Measurements from ENCODE around the gene MRPS35.

DNA sequence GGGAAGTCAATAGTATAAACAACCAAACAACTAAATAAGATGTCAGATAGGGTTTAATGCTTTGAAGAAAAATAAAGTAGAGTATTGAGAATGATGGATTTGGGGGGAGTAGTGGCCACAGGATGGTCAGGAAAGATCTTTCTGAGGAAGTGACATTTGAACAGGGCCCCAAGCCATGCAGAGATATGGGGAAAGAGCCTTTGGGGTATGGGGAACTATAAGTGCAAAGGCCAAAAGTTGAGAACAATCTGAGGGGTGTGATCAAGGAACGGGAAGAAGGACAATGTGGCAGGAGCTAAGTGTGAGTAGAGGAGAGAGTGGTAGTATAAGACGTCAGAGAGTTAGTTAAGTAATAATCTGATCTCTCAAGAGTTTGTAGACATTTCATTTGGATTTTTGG is 1.3 kb downstream of the MRPS35 start:
- TF ChIP-seq, protein P1, sequence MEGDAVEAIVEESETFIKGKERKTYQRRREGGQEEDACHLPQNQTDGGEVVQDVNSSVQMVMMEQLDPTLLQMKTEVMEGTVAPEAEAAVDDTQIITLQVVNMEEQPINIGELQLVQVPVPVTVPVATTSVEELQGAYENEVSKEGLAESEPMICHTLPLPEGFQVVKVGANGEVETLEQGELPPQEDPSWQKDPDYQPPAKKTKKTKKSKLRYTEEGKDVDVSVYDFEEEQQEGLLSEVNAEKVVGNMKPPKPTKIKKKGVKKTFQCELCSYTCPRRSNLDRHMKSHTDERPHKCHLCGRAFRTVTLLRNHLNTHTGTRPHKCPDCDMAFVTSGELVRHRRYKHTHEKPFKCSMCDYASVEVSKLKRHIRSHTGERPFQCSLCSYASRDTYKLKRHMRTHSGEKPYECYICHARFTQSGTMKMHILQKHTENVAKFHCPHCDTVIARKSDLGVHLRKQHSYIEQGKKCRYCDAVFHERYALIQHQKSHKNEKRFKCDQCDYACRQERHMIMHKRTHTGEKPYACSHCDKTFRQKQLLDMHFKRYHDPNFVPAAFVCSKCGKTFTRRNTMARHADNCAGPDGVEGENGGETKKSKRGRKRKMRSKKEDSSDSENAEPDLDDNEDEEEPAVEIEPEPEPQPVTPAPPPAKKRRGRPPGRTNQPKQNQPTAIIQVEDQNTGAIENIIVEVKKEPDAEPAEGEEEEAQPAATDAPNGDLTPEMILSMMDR (IDR thresholded peaks at IDR 0.05) = no peak
- TF ChIP-seq EZH2 (IDR thresholded peaks at IDR 0.05; ENCODE audit: borderline replicate concordance, insufficient read depth, low read depth, low read length, poor library complexity, severe bottlenecking) = no peak
